Natural killer cell (primary cell): ENCODE results near the gene DUS1L. TPM values are rescaled to one million over a fixed set of nuclear protein-coding genes. Genes with fewer than 3 reads are reported as not detected.

Source experiments
- ATAC-seq, 3 donors: fragments of 150-1000 bp in 2 of 3; fragments of 200-7000 bp in 1 of 3; cut with Tn5 transposase; 1 replicate in 1 of 3; 2 replicates in 2 of 3; pipeline ENCODE4 v1.10.0; 2021; ENCODE audit warnings: mild to moderate bottlenecking in 2 of 3, moderate library complexity in 2 of 3
- DNase-seq, 2 donors: peaks; one replicate each; pipeline versions ENCODE4 v3.0.0 to v3.0.0-alpha.2; 2013 to 2021; ENCODE audit warnings: mixed read lengths in 1 of 2
- H3K27ac ChIP-seq: one replicate; pipeline ENCODE4 v1.5.1; 2013; ENCODE audit warnings: mild to moderate bottlenecking, low read length
- H3K27me3 ChIP-seq: one replicate; pipeline ENCODE4 v1.6.1; 2013; ENCODE audit warnings: low read length; ENCODE audit not compliant: control insufficient read depth, insufficient read depth
- H3K36me3 ChIP-seq: one replicate; pipeline ENCODE4 v1.6.1; 2013; ENCODE audit warnings: low read length; ENCODE audit not compliant: control insufficient read depth, insufficient read depth
- H3K4me1 ChIP-seq: one replicate; pipeline ENCODE4 v1.6.1; 2013; ENCODE audit warnings: low read length; ENCODE audit not compliant: control insufficient read depth, insufficient read depth
- H3K4me3 ChIP-seq: one replicate; pipeline ENCODE4 v1.5.1; 2013; ENCODE audit warnings: low read length
- H3K9me3 ChIP-seq: one replicate; pipeline ENCODE4 v1.6.1; 2013; ENCODE audit warnings: low read length; ENCODE audit not compliant: control insufficient read depth, insufficient read depth
- H3K27ac Mint-ChIP-seq, 2 donors: one replicate each; pipeline ENCODE4 v1.8.0; 2022; ENCODE audit warnings: mild to moderate bottlenecking in 2 of 2, mixed read lengths in 2 of 2, moderate library complexity in 1 of 2
- H3K27me3 Mint-ChIP-seq, 2 donors: one replicate each; pipeline ENCODE4 v1.8.0; 2022; ENCODE audit warnings: low read depth in 2 of 2, mixed read lengths in 2 of 2
- H3K36me3 Mint-ChIP-seq: one replicate; pipeline ENCODE4 v1.8.0; 2022; ENCODE audit warnings: mixed read lengths
- H3K4me1 Mint-ChIP-seq, 2 donors: one replicate each; pipeline ENCODE4 v1.8.0; 2022; ENCODE audit warnings: mixed read lengths in 2 of 2
- H3K4me3 Mint-ChIP-seq: one replicate; pipeline ENCODE4 v1.8.0; 2022; ENCODE audit warnings: mild to moderate bottlenecking, moderate library complexity, mixed read lengths
- H3K9me3 Mint-ChIP-seq, 2 donors: one replicate each; pipeline ENCODE4 v1.8.0; 2022; ENCODE audit warnings: mixed read lengths in 2 of 2
- WGBS: methylation state at CpG from one replicate; pipeline ENCODE4 v1.1.7; 2013; ENCODE audit warnings: missing lambda C conversion rate; ENCODE audit not compliant: insufficient coverage; 5-methylcytosine and 5-hydroxymethylcytosine counted together
- intact Hi-C: fragments of 100-400 bp; cut with micrococcal nuclease; formaldehyde crosslinking; loops from one replicate; pipeline ENCODE4 v1.14.2; 2022
- total RNA-seq, 4 donors: library from RNA; stranded (reverse); fragments of 120-200 nt in 1 of 4; gene quantifications; one replicate each; pipeline versions ENCODE4 v1.2.3 to v1.2.4, GENCODE V29; 2013 to 2022
- TF ChIP-seq, protein P1 (sequence below): fragments of 200-600 bp; IDR thresholded peaks from one replicate; pipeline ENCODE4 v1.8.0; 2022; ENCODE audit warnings: antibody characterized with exemption

The DUS1L gene
- total RNA-seq, 3 donors from 2014 or later (not counting 1 experiment from before 2014, with no cell fraction given): 122 to 144 (median 136) TPM

- H3K4me1 Mint-ChIP-seq: peaks cover 0 to 4% of the 10 kb centered on the region in 2 donors
- H3K4me3 Mint-ChIP-seq: peak overlapping the region; percentile 63
- no peak for ATAC-seq
- no peak overlapping the region for H3K27ac ChIP-seq
- intact Hi-C loops: loop anchor here (10.0 kb wide), 1 partner anchor 222 kb away; the partner anchor contains the start of gene ARHGDIA
- peaks cover 31% of the 10 kb centered on the region for H3K36me3 ChIP-seq
- no peaks in the 10 kb centered on the region for H3K27me3 Mint-ChIP-seq
- TF ChIP-seq, protein P1, sequence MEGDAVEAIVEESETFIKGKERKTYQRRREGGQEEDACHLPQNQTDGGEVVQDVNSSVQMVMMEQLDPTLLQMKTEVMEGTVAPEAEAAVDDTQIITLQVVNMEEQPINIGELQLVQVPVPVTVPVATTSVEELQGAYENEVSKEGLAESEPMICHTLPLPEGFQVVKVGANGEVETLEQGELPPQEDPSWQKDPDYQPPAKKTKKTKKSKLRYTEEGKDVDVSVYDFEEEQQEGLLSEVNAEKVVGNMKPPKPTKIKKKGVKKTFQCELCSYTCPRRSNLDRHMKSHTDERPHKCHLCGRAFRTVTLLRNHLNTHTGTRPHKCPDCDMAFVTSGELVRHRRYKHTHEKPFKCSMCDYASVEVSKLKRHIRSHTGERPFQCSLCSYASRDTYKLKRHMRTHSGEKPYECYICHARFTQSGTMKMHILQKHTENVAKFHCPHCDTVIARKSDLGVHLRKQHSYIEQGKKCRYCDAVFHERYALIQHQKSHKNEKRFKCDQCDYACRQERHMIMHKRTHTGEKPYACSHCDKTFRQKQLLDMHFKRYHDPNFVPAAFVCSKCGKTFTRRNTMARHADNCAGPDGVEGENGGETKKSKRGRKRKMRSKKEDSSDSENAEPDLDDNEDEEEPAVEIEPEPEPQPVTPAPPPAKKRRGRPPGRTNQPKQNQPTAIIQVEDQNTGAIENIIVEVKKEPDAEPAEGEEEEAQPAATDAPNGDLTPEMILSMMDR: no peak
- 79% methylated on average over 8 of the region's 8 CpGs for WGBS
- peak overlapping the region; percentile 32 for H3K4me3 ChIP-seq
- no peaks in the 10 kb centered on the region for H3K9me3 ChIP-seq
- no peaks in the 10 kb centered on the region for H3K36me3 Mint-ChIP-seq
- peaks cover 23% of the 10 kb centered on the region for H3K4me1 ChIP-seq
- no peak overlapping the region for H3K27ac Mint-ChIP-seq
- DNase-seq: no peak
- H3K9me3 Mint-ChIP-seq: no peaks in the 10 kb centered on the region
- H3K27me3 ChIP-seq: no peaks in the 10 kb centered on the region
These were observed 31.1 kb upstream of the DUS1L start for GRCh38 chr17:82096709-82097183.

GRCh38 chr17:82095777-82096708 is 30.4 kb upstream of the DUS1L start:
- Histone ChIP-seq H3K4me3 (no peak overlapping the region), H3K4me1 (peaks cover 23% of the 10 kb centered on the region), H3K27ac (no peak overlapping the region), H3K9me3 (no peaks in the 10 kb centered on the region), H3K36me3 (peaks cover 35% of the 10 kb centered on the region), H3K27me3 (no peaks in the 10 kb centered on the region)
- TF ChIP-seq, protein P1: no peak
- Mint-ChIP-seq H3K27me3 (no peaks in the 10 kb centered on the region), H3K9me3 (no peaks in the 10 kb centered on the region), H3K4me3 (peak overlapping the region; percentile 59), H3K27ac (no peak overlapping the region), H3K4me1 (peaks cover 0 to 4% of the 10 kb centered on the region in 2 donors), H3K36me3 (no peaks in the 10 kb centered on the region)
- 97% methylated on average over 35 of the region's 35 CpGs for WGBS
- intact Hi-C loops: loop anchor here (10.0 kb wide), 1 partner anchor 221 kb away; the partner anchor contains the start of gene ARHGDIA
- no peak for DNase-seq
- ATAC-seq: no peak

GRCh38 chr17:82094931-82095776 is 29.6 kb upstream of the DUS1L start:
- Histone ChIP-seq H3K27ac (no peak overlapping the region), H3K27me3 (no peaks in the 10 kb centered on the region), H3K4me3 (no peak overlapping the region), H3K36me3 (peaks cover 41% of the 10 kb centered on the region), H3K9me3 (no peaks in the 10 kb centered on the region), H3K4me1 (peaks cover 23% of the 10 kb centered on the region)
- Mint-ChIP-seq H3K27me3 (no peaks in the 10 kb centered on the region), H3K27ac (no peak overlapping the region), H3K36me3 (no peaks in the 10 kb centered on the region), H3K4me3 (peak overlapping the region; percentile 59), H3K4me1 (peaks cover 0 to 4% of the 10 kb centered on the region in 2 donors), H3K9me3 (no peaks in the 10 kb centered on the region)
- TF ChIP-seq, protein P1: no peak
- 95% methylated on average over 37 of the region's 37 CpGs for WGBS
- no peak for ATAC-seq
- intact Hi-C loops: loop anchor here (10.0 kb wide), 1 partner anchor 220 kb away; the partner anchor contains the start of gene ARHGDIA
- peak in 1 of 2 donors; percentile 12 for DNase-seq
